Pons (tissue), 1 donor: ENCODE results near the gene MED27.

Experiments used
- DNase-seq: peaks from one replicate; pipeline ENCODE4 v3.0.0-alpha.2; 2016; ENCODE audit warnings: low spot score

The MED27 gene, protein sequence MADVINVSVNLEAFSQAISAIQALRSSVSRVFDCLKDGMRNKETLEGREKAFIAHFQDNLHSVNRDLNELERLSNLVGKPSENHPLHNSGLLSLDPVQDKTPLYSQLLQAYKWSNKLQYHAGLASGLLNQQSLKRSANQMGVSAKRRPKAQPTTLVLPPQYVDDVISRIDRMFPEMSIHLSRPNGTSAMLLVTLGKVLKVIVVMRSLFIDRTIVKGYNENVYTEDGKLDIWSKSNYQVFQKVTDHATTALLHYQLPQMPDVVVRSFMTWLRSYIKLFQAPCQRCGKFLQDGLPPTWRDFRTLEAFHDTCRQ

DNA sequence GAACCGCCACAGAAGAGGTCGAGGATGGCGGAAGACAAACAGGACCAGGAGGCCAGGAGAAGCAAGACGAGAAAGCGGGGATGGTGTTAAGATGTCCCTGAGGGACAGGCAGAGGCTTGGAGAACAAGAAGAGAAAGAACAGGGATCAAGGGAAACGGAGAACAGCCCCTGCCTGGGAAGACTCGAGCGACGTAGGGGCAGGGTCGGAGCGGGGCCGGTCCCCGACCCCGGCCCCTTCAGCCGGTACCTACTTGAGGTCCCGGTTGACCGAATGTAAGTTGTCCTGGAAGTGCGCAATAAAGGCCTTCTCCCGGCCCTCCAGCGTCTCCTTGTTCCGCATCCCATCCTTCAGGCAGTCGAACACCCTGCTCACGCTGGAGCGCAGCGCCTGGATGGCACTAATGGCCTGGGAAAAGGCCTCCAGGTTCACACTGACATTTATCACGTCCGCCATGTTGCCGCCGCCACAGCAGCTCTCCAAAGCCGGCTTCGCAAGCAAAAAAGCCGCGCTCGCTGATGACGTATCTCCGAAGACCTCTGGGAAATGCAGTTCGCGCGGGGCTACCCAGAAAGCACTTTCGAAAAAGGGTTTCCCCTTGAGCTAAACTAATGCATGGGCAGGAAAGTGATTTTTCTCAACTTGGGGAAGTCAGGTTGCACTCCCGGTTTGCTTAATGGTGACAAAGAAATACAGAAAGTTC is at the start of gene MED27:
TSS of gene MED27 (minus strand) at position 477 of the 701 bp plus-strand sequence. CDS start at position 454, 23 bp downstream.
- peak; percentile 92 for DNase-seq

DNA sequence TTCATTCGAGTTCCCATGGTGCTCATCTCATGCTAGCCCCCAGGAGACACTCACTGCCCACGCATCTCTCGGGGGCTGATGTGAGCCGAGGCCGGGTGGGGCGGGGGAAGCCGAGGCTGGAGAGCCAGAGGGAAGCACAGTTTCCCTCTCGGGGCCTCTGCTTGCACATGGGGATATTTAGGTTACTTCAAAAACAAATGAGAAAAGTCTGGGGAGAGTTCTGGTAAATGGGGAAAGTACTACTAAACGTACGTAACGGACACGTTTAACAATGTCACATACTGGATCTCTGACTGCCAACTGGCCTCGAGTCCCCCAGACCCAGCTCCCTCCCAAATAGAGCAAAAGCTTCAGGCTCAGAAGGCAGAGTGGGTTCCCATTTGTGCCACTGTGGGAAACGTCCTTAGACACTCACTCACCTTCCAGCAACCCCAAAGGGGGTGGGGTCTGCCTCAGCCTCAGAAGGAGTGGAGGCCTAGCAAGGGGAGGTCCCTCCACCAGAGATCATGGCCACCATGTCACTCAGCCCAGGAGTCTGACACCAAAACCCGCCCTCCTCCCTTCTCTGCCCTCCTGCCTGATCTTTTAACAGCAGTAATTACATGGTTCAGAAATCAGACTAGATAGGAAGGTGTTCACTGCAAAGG is 48.3 kb upstream of the MED27 start:
- DNase-seq: no peak

DNA sequence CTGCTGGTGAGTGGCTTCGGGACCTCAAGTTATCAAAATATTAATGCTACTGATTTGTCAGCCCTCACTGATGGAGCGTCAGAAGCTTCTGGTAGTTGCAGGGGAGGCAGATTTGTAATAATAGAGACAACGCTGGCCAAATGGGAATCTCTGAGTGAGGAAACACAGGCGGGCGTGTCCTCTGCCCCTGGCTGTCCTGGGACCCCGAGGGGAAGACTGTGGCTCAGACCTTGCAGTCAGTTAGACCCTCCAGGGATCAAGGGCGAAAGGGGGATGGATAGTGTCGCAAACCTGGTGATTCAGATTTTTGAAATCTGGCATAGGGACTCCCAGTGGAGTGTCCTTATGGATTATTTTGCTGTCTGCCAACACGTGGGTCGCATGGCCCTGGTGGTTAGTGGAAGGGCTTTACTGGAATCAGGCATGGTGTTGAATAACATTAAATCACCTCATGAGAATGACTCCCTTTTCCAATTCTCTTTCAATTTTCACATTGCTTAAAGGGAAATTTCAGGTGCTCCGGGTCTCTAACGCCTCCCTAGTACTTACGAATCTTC is 47.1 kb upstream of the MED27 start:
- DNase-seq: no peak

DNA sequence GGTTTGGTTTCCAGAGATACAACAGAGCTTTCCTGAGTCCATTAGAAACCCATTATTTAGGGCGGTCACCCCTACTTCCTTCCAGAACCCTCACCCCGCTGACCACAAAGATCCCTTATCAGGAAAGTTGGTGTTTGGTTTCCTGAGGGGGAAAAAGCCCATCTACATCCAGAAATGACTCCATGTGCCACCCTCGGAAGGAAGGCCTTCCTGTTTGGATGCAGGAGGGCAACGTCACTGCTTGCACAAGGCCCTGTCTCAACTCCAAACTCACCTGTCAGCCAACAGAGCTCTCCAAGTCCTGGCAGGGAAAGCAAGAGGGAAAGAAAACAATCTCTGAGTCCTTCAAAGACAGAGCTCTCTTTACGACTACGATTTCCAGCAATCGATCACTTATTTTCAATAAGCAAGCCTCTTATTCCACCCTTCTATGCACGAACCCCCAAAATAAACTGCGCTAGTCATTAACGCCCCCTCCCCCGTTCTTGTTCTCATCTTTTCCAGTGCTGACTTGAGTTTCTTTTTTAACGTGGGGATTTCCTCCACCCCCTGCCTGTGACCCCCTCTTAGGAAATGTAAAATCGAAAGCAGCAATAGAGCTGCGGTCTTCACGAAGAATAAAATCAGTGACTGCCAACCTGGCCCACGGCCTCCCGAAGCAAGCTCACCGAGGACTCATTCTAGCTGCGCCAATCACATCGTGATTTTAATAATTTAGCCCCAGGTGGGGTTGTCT is 46.4 kb upstream of the MED27 start:
- no peak for DNase-seq

DNA sequence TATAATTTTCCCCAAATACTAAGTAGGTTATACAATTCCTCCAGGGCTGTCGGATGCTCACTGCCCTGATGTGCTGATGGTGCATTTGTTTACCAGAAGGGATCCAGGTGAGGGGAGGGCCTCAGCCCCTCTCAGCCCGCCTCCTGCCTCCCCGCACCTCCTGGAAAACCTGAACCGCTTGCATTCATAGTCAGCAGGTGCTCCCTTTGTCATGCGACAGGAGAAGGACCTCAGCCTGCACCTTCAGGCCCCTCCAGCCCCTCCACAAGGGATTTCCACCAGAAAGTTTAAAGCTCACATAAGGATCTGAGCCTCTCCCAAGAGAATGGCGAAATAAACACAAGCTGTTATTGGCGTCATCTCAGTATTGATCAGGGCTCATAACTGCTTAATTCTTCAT is 45.7 kb upstream of the MED27 start:
- no peak for DNase-seq

DNA sequence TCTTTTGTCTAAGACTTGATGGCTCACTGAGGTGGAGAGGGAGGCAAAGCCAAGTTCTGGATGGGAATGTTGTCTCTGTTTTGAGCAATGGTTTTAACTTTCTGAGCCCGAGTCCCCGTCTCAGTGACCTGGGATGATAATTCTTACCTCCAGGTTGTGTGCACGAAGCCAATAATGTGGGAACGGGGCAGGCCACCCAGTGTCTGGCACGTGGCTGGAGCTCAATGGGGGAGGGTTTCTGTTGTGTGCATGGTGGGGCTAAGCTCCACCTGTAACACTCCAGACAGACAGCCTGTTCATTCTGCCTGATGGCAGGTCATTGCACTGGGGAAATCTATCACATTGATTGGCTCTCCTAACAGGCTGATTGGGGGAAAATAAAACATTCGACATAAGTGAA is 45.1 kb upstream of the MED27 start:
- DNase-seq: no peak

DNA sequence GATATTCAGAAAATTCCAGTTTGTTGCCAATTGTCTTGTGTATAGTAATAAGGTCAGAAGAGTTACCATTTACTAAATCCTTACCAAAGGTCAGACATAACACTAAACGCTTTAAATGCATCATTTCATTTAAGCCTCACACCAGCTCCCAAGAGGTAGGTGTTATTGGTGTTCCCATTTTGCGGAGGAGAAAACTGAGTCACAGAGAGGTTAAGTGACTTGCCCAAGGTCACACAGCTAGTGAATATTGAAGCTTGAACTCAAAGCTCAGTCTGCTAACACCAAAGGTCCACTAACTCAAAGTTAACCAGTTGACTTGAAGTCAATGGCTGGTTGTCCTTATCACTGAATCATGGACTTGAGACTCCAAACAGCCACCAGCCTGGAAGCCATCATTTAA is 41.4 kb upstream of the MED27 start:
- DNase-seq: no peak

DNA sequence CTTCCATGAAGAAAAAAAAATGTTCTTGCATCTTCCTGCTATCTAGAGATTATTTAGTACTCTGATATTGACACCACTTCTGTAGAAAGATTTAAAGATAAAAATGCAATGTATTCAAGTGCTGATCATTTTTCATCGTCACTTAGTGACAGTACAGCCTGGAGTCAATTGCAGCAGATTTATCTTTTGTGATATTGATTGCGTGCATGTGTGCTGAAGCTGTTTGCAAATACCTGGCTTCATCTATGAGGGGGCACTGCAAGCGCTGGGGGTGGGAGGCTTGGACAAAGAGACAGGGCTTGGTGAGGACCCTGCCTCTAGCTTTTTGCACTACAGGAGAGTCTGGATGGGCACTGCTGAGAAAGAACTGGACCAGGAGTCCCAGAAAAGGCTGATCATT is 38.0 kb upstream of the MED27 start:
- DNase-seq: no peak

DNA sequence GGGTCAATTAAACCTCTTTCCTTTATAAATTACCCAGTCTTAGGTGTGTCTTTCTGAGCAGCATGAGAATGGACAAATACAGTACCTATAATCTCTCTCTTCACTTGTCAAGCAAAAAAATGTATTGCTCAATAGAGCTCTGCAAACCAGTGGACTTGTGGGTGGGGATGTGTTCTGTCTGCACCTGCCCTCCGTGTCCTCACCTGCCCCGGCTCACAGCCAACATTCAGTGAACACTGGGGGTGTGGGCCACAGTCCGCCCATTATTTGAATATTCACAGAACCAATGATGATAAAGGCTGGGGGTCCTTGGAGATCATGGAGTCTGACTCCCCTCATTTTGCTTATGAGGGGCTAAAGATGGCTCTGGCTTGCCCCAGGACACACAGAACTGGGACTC is 36.9 kb upstream of the MED27 start:
- no peak for DNase-seq

DNA sequence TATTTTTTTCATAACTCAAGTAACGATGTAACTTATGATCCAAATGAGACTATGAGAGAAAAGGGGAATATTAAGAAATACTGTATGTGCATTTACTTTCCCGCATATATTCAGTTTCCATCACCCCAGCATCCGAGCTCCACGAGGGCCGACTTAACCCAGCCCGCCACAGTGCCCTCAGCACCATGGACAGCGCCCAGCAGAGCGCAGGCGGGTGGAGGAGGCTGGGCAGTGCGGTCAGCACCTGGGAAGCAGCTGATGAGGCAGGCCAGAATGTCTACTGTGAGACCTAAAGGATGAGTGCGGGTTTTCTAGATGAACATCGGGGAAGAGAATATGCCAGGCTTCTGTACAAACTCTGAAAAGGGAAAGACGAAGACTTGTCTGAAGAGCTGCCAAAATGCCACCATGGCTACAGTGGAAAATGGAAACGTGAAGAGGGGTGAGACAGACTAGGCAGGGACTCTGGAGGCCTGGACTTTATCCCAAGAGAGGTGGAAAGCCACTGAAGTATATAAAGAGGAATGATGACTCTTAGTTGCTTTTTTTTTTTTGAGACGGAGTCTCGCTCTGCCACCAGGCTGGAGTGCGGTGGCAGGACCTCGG is 34.5 kb upstream of the MED27 start:
- DNase-seq: peak; percentile 41

DNA sequence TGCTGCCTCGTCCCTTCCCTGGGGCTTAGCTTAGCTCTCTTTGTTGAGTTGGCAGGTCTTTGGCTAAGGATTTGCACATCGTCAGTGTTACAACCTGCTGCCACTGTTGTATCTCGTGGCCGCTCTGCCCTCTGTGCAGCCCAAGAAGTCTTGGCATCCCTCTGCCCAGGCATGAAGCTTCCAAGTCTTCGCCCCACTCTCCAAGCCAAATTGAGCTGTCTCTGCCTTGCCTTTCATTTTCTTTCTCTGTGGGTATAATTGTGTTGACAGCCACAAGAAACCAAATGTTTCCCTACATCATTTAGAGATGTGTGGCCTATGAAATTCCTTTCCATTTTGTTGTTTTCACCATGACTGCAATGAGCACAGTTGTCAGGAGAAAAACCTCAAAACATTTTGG is 29.6 kb upstream of the MED27 start:
- DNase-seq: no peak

DNA sequence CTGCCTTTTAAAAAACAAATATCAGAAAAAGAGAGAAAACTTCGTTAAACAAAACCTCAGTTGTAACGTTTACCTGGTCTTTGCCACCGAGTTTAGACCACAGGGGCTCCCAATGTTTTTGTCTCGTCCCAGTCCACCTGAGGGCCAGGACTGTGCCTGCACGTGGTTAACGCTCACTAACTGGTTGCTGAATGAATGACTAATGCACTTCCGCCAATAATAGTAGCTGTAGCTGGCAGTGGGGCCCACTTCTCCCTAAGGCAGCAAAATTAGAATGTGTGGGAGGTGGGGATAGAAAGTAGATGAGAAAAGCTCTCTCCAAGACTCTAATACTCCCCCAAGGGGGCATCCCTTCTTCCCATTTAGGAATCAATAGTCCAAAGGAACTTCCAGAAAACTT is 29.1 kb upstream of the MED27 start:
- no peak for DNase-seq

DNA sequence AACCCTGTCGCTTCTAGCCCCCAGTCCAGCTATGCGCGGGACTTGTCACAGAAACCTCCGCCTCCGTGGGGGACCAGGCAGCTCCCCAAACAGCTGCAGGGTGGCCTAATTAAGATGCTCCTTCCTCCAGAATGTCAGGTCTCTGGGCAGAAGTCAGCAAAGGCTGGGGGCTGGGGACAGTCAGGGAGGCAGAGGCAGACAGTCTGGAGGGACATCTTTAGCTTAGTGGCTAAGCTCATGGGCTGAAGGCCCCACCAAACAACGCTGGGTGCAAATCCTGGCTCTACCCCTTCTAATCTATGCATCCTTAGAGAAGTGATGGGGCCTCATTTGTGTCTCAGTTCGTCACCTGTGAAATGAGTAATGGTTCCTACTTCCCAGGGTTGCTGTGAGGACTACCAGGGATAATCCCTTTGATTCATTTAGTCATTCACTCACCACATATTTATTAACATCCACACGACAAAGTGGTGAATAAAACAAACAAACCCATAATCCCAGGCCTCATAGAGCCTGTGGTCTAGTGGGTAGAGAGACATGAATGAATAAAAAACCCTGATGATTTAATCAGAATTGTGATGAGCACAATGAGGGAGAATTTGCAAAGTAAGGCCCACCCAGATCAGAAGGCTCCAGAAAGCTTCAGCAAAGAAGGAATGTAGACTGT is 20.2 kb upstream of the MED27 start:
- DNase-seq: no peak

DNA sequence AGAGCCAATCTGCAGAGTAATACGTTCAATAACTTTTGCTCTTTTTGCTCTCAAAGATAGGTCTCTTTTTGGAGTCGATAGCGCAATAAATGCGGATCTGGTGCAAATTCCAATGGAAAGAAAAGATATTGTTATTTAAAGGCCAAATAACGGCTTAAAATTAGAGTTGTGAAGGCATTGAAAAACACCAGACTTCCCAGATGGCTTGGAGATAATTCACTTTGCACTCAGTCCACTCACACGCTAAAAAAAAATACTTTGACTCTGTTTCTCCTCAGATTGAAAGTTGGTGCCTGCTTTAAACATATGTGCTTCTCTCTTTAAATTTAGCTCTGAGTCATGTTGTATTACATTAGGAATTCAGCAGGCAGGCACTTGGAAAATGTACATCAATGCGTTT is 19.5 kb upstream of the MED27 start:
- no peak for DNase-seq

DNA sequence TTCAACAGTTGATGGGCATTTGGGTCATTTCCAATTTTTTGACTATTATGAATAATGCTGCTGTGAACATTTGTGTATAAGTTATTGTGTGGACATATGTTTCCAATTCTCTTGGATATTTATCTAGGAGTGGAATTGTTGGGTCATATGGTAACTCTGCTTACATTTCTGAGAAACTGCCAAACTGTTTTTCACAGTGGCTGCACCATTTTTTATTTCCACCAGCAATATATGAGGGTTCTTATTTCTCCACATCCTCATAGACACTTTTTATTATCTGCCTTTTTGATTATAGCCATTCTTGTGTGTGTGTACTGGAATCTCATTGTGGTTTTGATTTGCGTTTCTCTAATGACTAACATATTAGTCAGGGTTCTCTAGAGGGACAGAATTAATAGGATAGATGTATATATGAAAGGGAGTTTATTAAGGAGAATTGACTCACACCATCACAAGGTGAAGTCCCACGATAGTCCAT is 14.7 kb upstream of the MED27 start:
- no peak for DNase-seq

DNA sequence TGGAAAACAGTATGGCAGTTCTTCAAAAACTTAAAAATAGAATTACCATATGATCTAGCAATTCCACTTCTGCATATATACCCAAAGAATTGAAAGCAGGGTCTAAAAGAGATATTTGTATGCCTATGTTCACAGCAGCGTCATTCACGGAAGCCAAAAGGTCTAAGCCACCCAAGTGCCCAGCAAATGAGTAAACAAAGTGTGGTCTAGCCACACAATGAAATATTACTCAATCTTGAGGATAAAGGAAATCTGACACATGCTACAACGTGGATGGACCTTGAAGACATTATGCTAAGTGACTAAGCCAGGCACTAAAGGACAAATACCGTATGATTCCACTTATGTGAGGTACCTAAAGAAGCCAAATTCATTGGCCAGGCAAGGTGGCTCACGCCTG is 11.1 kb upstream of the MED27 start:
- no peak for DNase-seq

DNA sequence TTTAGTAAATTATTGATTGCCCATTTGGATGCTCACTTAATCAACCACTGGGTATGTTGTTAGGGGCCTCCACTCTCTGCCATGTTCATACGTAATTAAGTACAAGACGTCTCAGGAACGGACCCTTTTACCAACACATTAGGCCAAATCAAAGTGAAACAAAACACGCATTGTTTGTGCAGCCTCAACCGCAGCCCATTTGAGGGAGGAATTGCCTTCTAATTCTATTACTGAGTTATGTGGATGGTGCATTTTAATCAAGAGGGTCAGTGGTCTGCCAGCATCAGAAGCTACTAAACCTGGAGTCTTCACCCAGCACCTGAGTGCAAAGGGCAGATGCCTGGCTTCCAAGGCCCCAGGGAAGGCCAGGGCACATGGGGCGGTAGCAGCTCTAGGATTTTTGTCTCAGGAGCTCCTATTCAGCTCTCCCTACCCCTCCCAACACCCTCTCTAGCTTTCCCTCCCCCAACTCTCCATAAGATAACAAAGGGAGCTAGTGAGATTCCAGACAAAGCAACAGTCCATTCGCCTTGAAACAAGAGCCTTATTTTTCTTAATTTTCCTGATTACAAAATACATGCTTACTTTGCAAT is 7.9 kb upstream of the MED27 start:
- DNase-seq: peak; percentile 94

DNA sequence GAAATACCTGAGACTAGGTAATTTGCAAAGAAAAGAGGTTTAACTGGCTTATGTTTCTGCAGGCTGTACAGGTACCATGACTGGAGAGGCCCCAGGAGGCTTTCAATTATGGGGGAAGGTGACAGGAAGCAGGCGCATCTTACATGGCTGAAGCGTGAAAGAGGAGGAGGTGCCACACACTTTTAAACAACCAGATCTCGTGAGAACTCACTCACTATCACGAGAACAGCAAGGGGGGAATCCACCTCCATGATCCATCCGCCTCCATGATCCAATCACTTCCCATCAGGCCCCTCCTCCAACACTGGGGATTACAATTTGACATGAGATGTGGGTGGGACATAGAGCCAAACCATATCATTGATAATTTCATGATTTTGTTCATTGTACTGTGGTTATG is 2.5 kb upstream of the MED27 start:
- DNase-seq: no peak

DNA sequence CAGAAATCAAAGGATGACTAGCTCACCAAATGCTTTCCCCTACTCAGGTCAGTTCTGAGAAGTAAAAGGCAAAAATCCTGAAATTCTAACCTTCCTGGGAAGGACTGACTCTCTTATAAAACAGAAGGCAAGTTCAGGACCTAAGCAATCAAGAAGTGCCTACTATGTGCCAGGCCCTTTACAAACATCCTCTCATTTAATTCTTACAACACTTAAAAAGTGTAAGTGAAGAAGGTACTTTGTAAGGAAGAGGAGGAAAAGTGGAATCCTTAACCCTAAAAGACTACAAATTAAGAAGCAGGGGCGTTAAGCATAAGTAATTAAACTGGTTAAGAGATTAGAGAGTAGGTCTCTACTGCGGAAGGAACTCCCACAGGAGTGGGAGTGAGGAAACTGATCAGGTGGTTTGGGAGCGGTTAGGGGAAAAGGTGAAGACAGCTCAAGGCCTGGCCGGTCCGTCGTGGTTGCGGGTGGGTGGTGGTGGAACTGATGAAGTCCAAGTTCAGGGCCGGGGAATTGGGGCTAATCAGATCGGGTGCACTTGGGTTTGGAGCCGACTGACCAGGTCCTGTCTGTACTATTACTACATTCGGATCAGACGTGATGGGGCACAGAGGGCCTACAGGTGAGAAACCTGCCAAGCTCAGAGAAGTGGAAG is 839 bp downstream of the MED27 start:
- no peak for DNase-seq
